ENCODE measurements around the gene BMP7. TPM values are rescaled to one million over a fixed set of nuclear protein-coding genes. Genes with fewer than 3 reads are reported as not detected.

Gene BMP7
- total RNA-seq, 4 donors from 2014 or later, result under 0.01 to 13.3 (median 0.36) TPM

- no peak for TF ChIP-seq POLR2A (IDR thresholded peaks at IDR 0.05)
- no peak for TF ChIP-seq CTCF (IDR thresholded peaks at IDR 0.05)
- Histone ChIP-seq H3K36me3 (no peaks in the 10 kb centered on the region), H3K9me3 (no peaks in the 10 kb centered on the region), H3K27me3 (no peaks in the 10 kb centered on the region), H3K27ac (no peak overlapping the region), H3K4me1 (peaks cover 0 to 5% of the 10 kb centered on the region in 2 donors), H3K4me3 (no peak overlapping the region)
- DNase-seq, result no peak
- intact Hi-C loops (cut with DNase I; ENCODE audit: low total_unique reads), result no loop called here
These were observed 22.3 kb upstream of the BMP7 start for GRCh38 chr20:57288651-57289277.

GRCh38 chr20:57287901-57288300 is 21.5 kb upstream of the BMP7 start:
- no peak for TF ChIP-seq CTCF (IDR thresholded peaks at IDR 0.05)
- TF ChIP-seq POLR2A (IDR thresholded peaks at IDR 0.05), result no peak
- peaks cover 0 to 5% of the 10 kb centered on the region in 2 donors for H3K4me1 ChIP-seq
- no peak overlapping the region for H3K4me3 ChIP-seq
- intact Hi-C loops (cut with DNase I; ENCODE audit: low total_unique reads), result no loop called here
- no peaks in the 10 kb centered on the region for H3K36me3 ChIP-seq
- H3K27ac ChIP-seq, result no peak overlapping the region
- H3K27me3 ChIP-seq, result no peaks in the 10 kb centered on the region
- H3K9me3 ChIP-seq, result no peaks in the 10 kb centered on the region
- no peak for DNase-seq

GRCh38 chr20:57287007-57287880 is 20.8 kb upstream of the BMP7 start:
- no peak overlapping the region for H3K4me3 ChIP-seq
- no peak overlapping the region for H3K27ac ChIP-seq
- intact Hi-C loops (cut with DNase I; ENCODE audit: low total_unique reads), result no loop called here
- no peaks in the 10 kb centered on the region for H3K36me3 ChIP-seq
- H3K27me3 ChIP-seq, result no peaks in the 10 kb centered on the region
- no peak for TF ChIP-seq CTCF (IDR thresholded peaks at IDR 0.05)
- TF ChIP-seq POLR2A (IDR thresholded peaks at IDR 0.05), result no peak
- H3K9me3 ChIP-seq, result no peaks in the 10 kb centered on the region
- no peak for DNase-seq
- H3K4me1 ChIP-seq, result peaks cover 0 to 5% of the 10 kb centered on the region in 2 donors

- no peaks in the 10 kb centered on the region for H3K9me3 ChIP-seq
- no peaks in the 10 kb centered on the region for H3K36me3 ChIP-seq
- peaks cover 0 to 5% of the 10 kb centered on the region in 2 donors for H3K4me1 ChIP-seq
- no peak overlapping the region for H3K4me3 ChIP-seq
- intact Hi-C loops (cut with DNase I; ENCODE audit: low total_unique reads), result no loop called here
- TF ChIP-seq CTCF (IDR thresholded peaks at IDR 0.05) (no peak), POLR2A (IDR thresholded peaks at IDR 0.05) (no peak)
- H3K27me3 ChIP-seq, result no peaks in the 10 kb centered on the region
- DNase-seq, result no peak
- H3K27ac ChIP-seq, result no peak overlapping the region
These were observed 17.4 kb upstream of the BMP7 start for GRCh38 chr20:57283860-57284259.

All from uterus (tissue), 4 donors.